ENCODE results near the gene ASL.
A peak's percentile ranks its signal among the peaks of the same experiment; 100 is the strongest.
"Not testable (repeated sequence)": the region's sequence is repeated elsewhere in the genome, so short reads cannot be mapped to it uniquely, and the experiment has no call there.

ASL gene

GRCh38 chr7:66123175-66123528 lies 47.5 kb downstream of the ASL start:
- no peak for DNase-seq

- not testable (repeated sequence) for DNase-seq
These were observed 48.9 kb downstream of the ASL start for GRCh38 chr7:66124569-66124861.

- no peak for DNase-seq
These were observed 49.6 kb downstream of the ASL start for GRCh38 chr7:66125052-66125694.

GRCh38 chr7:66125781-66126352 lies 50.2 kb downstream of the ASL start:
- not testable (repeated sequence) for DNase-seq

- not testable (repeated sequence) for DNase-seq
These were observed 51.6 kb downstream of the ASL start for GRCh38 chr7:66127172-66127571.

- no peak for DNase-seq
These were observed 63.6 kb downstream of the ASL start for GRCh38 chr7:66138994-66139752.

- DNase-seq, result peak in 1 of 2 experiments; percentile 53
These were observed 65.3 kb downstream of the ASL start for GRCh38 chr7:66140924-66141323.

- no peak for DNase-seq
These were observed 66.7 kb downstream of the ASL start for GRCh38 chr7:66142334-66142733.

- DNase-seq, result peak in 1 of 2 experiments; percentile 16
These were observed 67.4 kb downstream of the ASL start for GRCh38 chr7:66142996-66143395.
